ENCODE data around the gene RREB1.

- TF ChIP-seq, protein P1, sequence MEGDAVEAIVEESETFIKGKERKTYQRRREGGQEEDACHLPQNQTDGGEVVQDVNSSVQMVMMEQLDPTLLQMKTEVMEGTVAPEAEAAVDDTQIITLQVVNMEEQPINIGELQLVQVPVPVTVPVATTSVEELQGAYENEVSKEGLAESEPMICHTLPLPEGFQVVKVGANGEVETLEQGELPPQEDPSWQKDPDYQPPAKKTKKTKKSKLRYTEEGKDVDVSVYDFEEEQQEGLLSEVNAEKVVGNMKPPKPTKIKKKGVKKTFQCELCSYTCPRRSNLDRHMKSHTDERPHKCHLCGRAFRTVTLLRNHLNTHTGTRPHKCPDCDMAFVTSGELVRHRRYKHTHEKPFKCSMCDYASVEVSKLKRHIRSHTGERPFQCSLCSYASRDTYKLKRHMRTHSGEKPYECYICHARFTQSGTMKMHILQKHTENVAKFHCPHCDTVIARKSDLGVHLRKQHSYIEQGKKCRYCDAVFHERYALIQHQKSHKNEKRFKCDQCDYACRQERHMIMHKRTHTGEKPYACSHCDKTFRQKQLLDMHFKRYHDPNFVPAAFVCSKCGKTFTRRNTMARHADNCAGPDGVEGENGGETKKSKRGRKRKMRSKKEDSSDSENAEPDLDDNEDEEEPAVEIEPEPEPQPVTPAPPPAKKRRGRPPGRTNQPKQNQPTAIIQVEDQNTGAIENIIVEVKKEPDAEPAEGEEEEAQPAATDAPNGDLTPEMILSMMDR (conservative IDR thresholded peaks at IDR 0.05): no peak
- no peak; the same call in 1 of the 2 replicates for TF ChIP-seq ZFX (IDR thresholded peaks at IDR 0.05)
These were observed 1.4 kb downstream of the RREB1 start for GRCh38 chr6:7108964-7109836.
